OCI-LY7 (cell line): ENCODE results near the gene SLC5A10.

Source experiments
- EZH2phosphoT487 ChIP-seq: fragments of 200-600 bp; sonication (generic); IDR thresholded peaks from 2 replicates; pipeline ENCODE4 v1.6.1; 2018; ENCODE audit warnings: low read depth, borderline replicate concordance, mild to moderate bottlenecking, mixed run types, antibody characterized with exemption, low read length, moderate library complexity, mixed read lengths
- TF ChIP-seq, protein P1 (sequence below): fragments of 200-600 bp; sonication (generic); conservative IDR thresholded peaks from 2 replicates; pipeline ENCODE4 v1.5.1; 2014; ENCODE audit warnings: mild to moderate bottlenecking, antibody characterized with exemption, low read length, moderate library complexity, mixed read lengths

DNA sequence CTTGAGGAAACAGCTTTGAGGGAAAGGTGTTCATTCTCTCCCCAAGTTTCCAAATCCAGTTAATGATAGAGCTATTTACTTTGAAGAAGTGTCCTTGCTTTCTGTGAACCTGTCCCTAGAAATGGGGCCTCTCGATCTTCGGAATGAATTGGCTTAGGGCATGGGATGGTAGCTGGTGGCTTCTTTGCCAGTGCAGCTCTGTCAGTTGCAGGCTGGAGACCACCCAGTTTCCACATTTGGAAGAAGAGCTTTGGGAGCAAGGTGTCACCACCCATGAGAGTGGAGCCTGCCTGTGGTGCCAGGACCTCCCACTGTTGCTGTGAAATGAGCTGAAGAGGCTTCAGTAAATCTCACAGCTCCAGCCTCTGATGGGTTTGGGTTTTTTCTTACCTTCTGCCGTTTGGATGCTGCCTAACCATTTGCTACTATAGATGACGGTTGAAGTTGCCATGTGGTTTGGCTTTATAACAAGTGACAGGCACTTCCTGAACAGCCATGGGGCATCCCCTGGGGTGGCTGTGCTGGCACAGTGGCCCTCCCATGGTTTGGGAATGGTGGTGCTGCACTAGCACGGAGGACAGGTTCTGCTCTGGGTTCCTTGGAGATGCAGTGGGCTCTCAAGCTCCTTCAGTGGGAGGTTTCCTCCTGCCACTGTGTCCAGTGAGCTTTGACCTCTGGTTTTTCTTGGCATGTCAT is 19.5 kb upstream of the SLC5A10 start:
- TF ChIP-seq, protein P1, sequence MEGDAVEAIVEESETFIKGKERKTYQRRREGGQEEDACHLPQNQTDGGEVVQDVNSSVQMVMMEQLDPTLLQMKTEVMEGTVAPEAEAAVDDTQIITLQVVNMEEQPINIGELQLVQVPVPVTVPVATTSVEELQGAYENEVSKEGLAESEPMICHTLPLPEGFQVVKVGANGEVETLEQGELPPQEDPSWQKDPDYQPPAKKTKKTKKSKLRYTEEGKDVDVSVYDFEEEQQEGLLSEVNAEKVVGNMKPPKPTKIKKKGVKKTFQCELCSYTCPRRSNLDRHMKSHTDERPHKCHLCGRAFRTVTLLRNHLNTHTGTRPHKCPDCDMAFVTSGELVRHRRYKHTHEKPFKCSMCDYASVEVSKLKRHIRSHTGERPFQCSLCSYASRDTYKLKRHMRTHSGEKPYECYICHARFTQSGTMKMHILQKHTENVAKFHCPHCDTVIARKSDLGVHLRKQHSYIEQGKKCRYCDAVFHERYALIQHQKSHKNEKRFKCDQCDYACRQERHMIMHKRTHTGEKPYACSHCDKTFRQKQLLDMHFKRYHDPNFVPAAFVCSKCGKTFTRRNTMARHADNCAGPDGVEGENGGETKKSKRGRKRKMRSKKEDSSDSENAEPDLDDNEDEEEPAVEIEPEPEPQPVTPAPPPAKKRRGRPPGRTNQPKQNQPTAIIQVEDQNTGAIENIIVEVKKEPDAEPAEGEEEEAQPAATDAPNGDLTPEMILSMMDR, result no peak
- no peak for TF ChIP-seq EZH2phosphoT487
